ENCODE data around the gene TIGD1. TPM values are rescaled to one million over a fixed set of nuclear protein-coding genes. Genes with fewer than 3 reads are reported as not detected.

Gene TIGD1
- total RNA-seq, result 2.4 and 3.3 TPM in 2 replicates

DNA sequence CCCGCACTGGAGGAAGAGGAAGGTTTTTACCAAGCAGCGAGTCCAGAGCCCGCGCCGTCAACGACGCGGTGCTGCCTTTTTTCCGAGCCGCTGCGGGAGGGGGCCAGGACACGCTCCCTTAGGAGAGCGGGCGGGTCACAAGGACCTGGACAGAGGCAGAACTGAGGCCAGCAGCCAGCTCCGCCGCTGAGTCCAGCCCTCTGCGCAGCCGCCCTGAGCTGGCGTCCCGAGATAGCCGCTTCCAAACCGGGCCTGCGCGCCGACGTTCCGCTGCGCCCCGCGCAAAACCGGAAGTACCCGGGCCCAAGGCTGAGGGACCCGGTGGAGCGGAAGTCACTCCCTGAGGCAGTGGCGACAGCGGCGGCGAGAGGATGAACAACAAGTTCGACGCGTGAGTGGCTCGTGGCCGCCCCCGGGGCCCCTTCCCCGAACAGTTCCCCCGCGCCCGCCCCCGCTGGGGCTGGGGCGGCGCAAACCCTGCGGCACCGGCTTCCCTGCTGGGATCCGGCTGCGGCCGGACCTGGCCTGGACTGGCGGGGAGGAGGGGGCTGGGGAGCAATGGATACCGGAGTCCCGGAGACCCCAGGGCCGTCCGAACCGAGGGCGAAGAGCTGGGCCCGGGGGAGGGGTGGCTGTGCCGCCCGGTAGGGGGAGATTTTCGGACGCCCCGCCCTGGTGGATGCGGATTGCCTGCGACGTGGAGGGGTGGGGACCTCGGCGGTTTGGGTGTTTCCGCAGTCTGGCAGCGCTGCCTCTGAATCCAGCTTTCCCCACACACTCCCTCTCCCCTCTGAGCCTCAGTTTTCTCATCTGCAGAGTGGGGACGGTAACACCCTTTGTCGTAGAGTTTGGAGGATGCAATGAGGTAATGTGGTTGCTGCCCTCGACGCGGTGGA is at the start of gene TIGD1, which contains the start of gene EIF4E2:
Gene TIGD1 (minus strand): TSS at position 204 of the 896 bp plus-strand sequence. CDS start 675 bp downstream, outside the sequence.
Gene EIF4E2 (plus strand): TSS at position 336 of the 896 bp plus-strand sequence. CDS start 36 bp downstream, at position 372.

GRCh38 chr2:232539298-232540231 is 10.8 kb downstream of the TIGD1 start, which contains the start of gene CHRNG:
CHRNG (plus strand) TSS chr2:232539692; CDS start chr2:232539748, 56 bp downstream.

GRCh38 chr2:232525791-232526371 is 24.5 kb downstream of the TIGD1 start, which contains the start of gene CHRND:
CHRND (plus strand) TSS chr2:232526160; CDS start chr2:232526216, 56 bp downstream.

DNA sequence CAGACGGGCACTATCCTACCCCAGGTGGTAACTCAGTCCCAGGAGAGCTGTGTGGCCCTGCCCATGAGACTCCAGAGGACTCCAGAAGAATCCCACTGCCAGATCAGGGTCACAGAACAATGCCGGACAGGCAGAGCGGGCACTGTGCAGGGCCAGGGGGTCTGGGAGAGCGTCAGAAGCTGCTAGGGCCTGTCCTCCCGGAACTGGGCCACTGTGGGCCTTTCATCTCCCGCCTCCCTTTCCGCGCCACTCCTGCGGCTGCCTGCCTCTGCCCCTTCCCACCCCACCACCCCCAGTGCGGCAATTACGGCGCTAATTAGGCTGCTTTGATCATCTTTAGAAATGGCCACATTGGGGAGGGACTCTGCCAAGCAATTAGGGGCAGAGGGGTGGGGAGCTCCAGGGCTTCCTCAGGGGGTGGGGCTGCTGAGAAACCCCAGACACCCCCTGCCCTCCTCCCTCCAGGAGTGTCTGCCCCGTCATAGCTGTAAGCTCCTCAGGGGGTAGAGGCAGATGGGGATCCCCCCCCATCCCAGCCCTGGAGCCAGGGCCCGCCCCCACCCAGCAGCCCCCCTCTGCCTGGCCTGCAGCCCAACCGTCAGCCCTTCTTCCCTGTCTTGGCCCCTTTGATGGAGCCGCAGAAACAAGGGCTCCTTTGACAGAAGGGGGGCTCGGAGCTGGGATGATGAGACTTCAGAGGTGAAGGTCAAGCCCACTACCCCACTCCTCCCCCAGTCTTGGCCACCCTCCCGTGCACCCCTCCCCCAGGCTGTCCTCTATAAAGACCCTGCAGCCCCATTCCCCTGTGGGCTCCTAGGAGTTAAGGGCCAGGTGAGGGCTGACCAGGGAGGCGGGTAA is 30.5 kb downstream of the TIGD1 start, which contains the start of gene PRSS56:
Gene PRSS56 (plus strand): TSS at position 808 of the 858 bp plus-strand sequence. CDS start 211 bp downstream, outside the sequence.

Other genes with a start within 250 kb of the TIGD1 start
- not detected in 2 replicates for gene ALPP, start 171.8 kb downstream of the TIGD1 start, total RNA-seq
- not detected in 2 replicates for gene ALPG, start 143.7 kb downstream of the TIGD1 start, total RNA-seq
- not detected in 2 replicates for gene ALPI, start 94.4 kb downstream of the TIGD1 start, total RNA-seq
- not detected in 2 replicates for gene ECEL1, start 62.7 kb downstream of the TIGD1 start, total RNA-seq
- gene PRSS56, start 30.2 kb downstream of the TIGD1 start, total RNA-seq, result not detected in 2 replicates
- not detected in 2 replicates for gene CHRND, start 24.4 kb downstream of the TIGD1 start, total RNA-seq
- gene CHRNG, start 10.9 kb downstream of the TIGD1 start, total RNA-seq, result not detected in 2 replicates
- gene EIF4E2, start 132 bp upstream of the TIGD1 start, total RNA-seq, result 78.7 and 84.8 TPM in 2 replicates
- not detected in 2 replicates for gene EFHD1, start 83.0 kb upstream of the TIGD1 start, total RNA-seq
- 45.4 and 61.8 TPM in 2 replicates for gene GIGYF2, start 146.8 kb upstream of the TIGD1 start, total RNA-seq
- gene KCNJ13, start 226.0 kb upstream of the TIGD1 start, total RNA-seq, result 0.14 and 2.7 TPM in 2 replicates